Neuronal stem cell (in vitro differentiated cells): Measurements from ENCODE around the gene RTEL1.

Experiments
- DNase-seq: peaks from one replicate; pipeline ENCODE4 v3.0.0-alpha.2; 2013; ENCODE audit warnings: low spot score
- H2AFZ ChIP-seq: one replicate; pipeline ENCODE4 v1.6.1; 2013; ENCODE audit warnings: mild to moderate bottlenecking, low read length, inconsistent platforms
- H2AK5ac ChIP-seq: 2 replicates; pipeline ENCODE4 v1.6.1; 2013; ENCODE audit warnings: low read depth, mild to moderate bottlenecking, inconsistent platforms, low read length, moderate library complexity, mixed read lengths
- H2BK120ac ChIP-seq: 2 replicates; pipeline ENCODE4 v1.6.1; 2013; ENCODE audit warnings: low read depth, mild to moderate bottlenecking, inconsistent platforms, low read length, moderate library complexity, mixed read lengths
- H2BK12ac ChIP-seq: one replicate; pipeline ENCODE4 v1.6.1; 2013; ENCODE audit warnings: low read length, inconsistent platforms
- H2BK15ac ChIP-seq: 2 replicates; pipeline ENCODE4 v1.6.1; 2013; ENCODE audit warnings: mild to moderate bottlenecking, low read length, inconsistent platforms, mixed read lengths
- H2BK5ac ChIP-seq: one replicate; pipeline ENCODE4 v1.6.1; 2013; ENCODE audit warnings: inconsistent platforms, mild to moderate bottlenecking, low read length, moderate library complexity
- H3K14ac ChIP-seq: one replicate; pipeline ENCODE4 v1.6.1; 2013; ENCODE audit warnings: low read length, inconsistent platforms
- H3K18ac ChIP-seq: 2 replicates; pipeline ENCODE4 v1.6.1; 2013; ENCODE audit warnings: low read length, inconsistent platforms
- H3K23ac ChIP-seq: 2 replicates; pipeline ENCODE4 v1.6.1; 2013; ENCODE audit warnings: low read depth, mild to moderate bottlenecking, mixed read lengths, low read length, inconsistent platforms; ENCODE audit not compliant: poor library complexity
- H3K27ac ChIP-seq: replicated peaks from 3 replicates; pipeline ENCODE4 v1.5.1; 2013; ENCODE audit warnings: low read length, inconsistent platforms
- H3K27me3 ChIP-seq, 3 experiments: 2 replicates each; pipeline ENCODE4 v1.6.1; 2013; ENCODE audit warnings: low read length in 3 of 3, mild to moderate bottlenecking in 2 of 3, inconsistent platforms in 1 of 3, low read depth in 1 of 3, mixed read lengths in 1 of 3, moderate library complexity in 1 of 3; ENCODE audit not compliant: control insufficient read depth in 3 of 3, insufficient read depth in 3 of 3
- H3K36me3 ChIP-seq, 2 donors: replicated peaks in 1 of 2; 2 replicates each; pipeline ENCODE4 v1.6.1; 2013; ENCODE audit warnings: low read length in 2 of 2; ENCODE audit not compliant: control insufficient read depth in 2 of 2, insufficient read depth in 2 of 2
- H3K4ac ChIP-seq: 2 replicates; pipeline ENCODE4 v1.6.1; 2013; ENCODE audit warnings: inconsistent platforms, mild to moderate bottlenecking, low read length, moderate library complexity
- H3K4me1 ChIP-seq, 2 donors: 1 replicate in 1 of 2; 2 replicates in 1 of 2; pipeline ENCODE4 v1.6.1; 2013; ENCODE audit warnings: low read length in 2 of 2, low read depth in 1 of 2; ENCODE audit not compliant: control insufficient read depth in 2 of 2, insufficient read depth in 1 of 2
- H3K4me2 ChIP-seq: one replicate; pipeline ENCODE4 v1.6.1; 2013; ENCODE audit warnings: mild to moderate bottlenecking, low read length, inconsistent platforms; ENCODE audit not compliant: insufficient read depth, poor library complexity, severe bottlenecking
- H3K4me3 ChIP-seq, 2 donors: 2 replicates each; pipeline ENCODE4 v1.5.1; 2013; ENCODE audit warnings: low read length in 2 of 2, mild to moderate bottlenecking in 2 of 2, inconsistent platforms in 1 of 2, moderate library complexity in 1 of 2
- H3K79me1 ChIP-seq: one replicate; pipeline ENCODE4 v1.6.1; 2013; ENCODE audit warnings: low read depth, mild to moderate bottlenecking, inconsistent platforms, low read length, moderate library complexity
- H3K9ac ChIP-seq: one replicate; pipeline ENCODE4 v1.6.1; 2013; ENCODE audit warnings: mild to moderate bottlenecking, low read depth, low read length, inconsistent platforms; ENCODE audit not compliant: poor library complexity
- H3K9me3 ChIP-seq, 2 donors: replicated peaks in 1 of 2; 2 replicates each; pipeline versions ENCODE3 to v1.6.1; 2013; ENCODE audit warnings: low read length in 2 of 2, mild to moderate bottlenecking in 2 of 2, inconsistent platforms in 1 of 2, low read depth in 1 of 2, mixed read lengths in 1 of 2, moderate library complexity in 1 of 2; ENCODE audit not compliant: control insufficient read depth in 2 of 2, insufficient read depth in 1 of 2
- H4K8ac ChIP-seq: one replicate; pipeline ENCODE4 v1.6.1; 2013; ENCODE audit warnings: low read depth, mild to moderate bottlenecking, inconsistent platforms, low read length, moderate library complexity
- H4K91ac ChIP-seq: one replicate; pipeline ENCODE4 v1.6.1; 2013; ENCODE audit warnings: low read length, low read depth, mild to moderate bottlenecking, inconsistent platforms; ENCODE audit not compliant: poor library complexity
- whole genome bisulfite sequencing, 2 donors: extraction: QIAGEN DNeasy Blood & Tissue Kit; methylation state at CpG; one replicate each; pipeline ENCODE4 v1.1.7; 2013; ENCODE audit warnings: missing lambda C conversion rate in 2 of 2, mixed read lengths in 1 of 2; ENCODE audit not compliant: insufficient read length in 2 of 2, insufficient replicate concordance in 1 of 2; ENCODE audit errors: extremely low coverage in 2 of 2; 5-methylcytosine and 5-hydroxymethylcytosine counted together

RTEL1 gene

GRCh38 chr20:63698739-63699465 is 40.8 kb downstream of the RTEL1 start:
- Histone ChIP-seq H2BK5ac (no peak overlapping the region), H2BK12ac (no peak overlapping the region), H3K4me2 (no peak overlapping the region), H3K4ac (no peak overlapping the region), H2BK120ac (no peak overlapping the region), H3K27ac (no peak overlapping the region), H3K27me3 (no peaks in the 10 kb centered on the region), H2AK5ac (peak overlapping the region; percentile 56), H3K79me1 (peaks cover 6% of the 10 kb centered on the region), H4K8ac (no peak overlapping the region), H3K14ac (no peak overlapping the region), H3K9me3 (no peaks in the 10 kb centered on the region), H3K18ac (peak overlapping the region; percentile 28), H2AFZ (no peak overlapping the region), H3K4me3 (no peak overlapping the region), H3K9ac (peak overlapping the region; percentile 63), H2BK15ac (no peak overlapping the region), H4K91ac (no peak overlapping the region), H3K23ac (peak overlapping the region; percentile 22), H3K4me1 (peaks cover 7 to 14% of the 10 kb centered on the region in 2 donors), H3K36me3 (peaks cover under 1 to 47% of the 10 kb centered on the region in 2 donors)
- no CpG with 5 or more reads among the region's 19 CpGs for WGBS, 2 donors
- DNase-seq, result no peak

DNA sequence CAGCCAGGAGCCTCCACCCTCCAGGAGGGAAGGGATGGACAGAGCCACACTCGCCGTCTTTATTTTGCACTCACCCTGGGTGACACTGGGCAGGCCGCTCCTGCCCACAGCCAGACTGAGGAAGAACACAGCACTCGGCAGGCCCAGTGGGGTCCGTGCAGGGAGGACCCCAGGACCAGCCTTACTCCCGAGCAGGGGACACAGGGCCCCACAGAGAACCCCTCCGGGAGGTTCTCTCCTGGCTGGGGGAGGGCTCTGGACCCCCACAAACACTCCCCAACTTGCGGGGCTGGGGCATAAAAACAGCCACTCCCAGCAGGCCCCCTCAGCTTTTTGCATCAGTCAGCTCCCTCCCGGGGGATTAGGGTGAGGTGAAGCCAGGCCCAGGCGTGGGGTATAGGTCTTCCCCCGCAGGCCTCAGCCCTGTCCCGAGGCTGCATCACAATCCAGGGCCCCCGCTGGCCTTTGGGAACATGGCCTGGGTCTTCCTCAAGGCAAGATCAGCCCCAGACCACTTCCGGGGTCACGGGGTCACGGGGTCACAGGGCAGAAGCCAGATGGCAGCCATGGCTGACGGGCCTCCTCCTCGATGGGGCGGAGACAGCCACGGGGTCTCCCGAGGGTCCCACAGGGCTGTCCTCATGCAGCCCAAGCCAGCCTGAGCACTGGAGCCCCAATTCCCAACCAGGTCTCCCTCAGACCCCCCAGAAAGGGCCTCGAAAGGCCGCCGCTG is 41.5 kb downstream of the RTEL1 start:
- H3K9me3 ChIP-seq, result no peaks in the 10 kb centered on the region
- no peak overlapping the region for H3K4me3 ChIP-seq
- H4K8ac ChIP-seq, result no peak overlapping the region
- no peak overlapping the region for H3K4me2 ChIP-seq
- no peak overlapping the region for H2BK15ac ChIP-seq
- H3K4ac ChIP-seq, result no peak overlapping the region
- no peak overlapping the region for H2AFZ ChIP-seq
- H3K4me1 ChIP-seq, result peaks cover 7 to 14% of the 10 kb centered on the region in 2 donors
- H3K27ac ChIP-seq, result no peak overlapping the region
- H3K9ac ChIP-seq, result peak overlapping the region; percentile 77
- no peak overlapping the region for H2BK120ac ChIP-seq
- no peaks in the 10 kb centered on the region for H3K27me3 ChIP-seq
- peak overlapping the region; percentile 22 for H3K23ac ChIP-seq
- H4K91ac ChIP-seq, result no peak overlapping the region
- no peak overlapping the region for H3K14ac ChIP-seq
- peaks cover 7 to 47% of the 10 kb centered on the region in 2 donors for H3K36me3 ChIP-seq
- no peak overlapping the region for H3K18ac ChIP-seq
- H2AK5ac ChIP-seq, result peak overlapping the region; percentile 56
- H2BK12ac ChIP-seq, result no peak overlapping the region
- no peak for DNase-seq
- no CpG with 5 or more reads among the region's 24 CpGs for WGBS, 2 donors
- H2BK5ac ChIP-seq, result no peak overlapping the region
- peaks cover 8% of the 10 kb centered on the region for H3K79me1 ChIP-seq

DNA sequence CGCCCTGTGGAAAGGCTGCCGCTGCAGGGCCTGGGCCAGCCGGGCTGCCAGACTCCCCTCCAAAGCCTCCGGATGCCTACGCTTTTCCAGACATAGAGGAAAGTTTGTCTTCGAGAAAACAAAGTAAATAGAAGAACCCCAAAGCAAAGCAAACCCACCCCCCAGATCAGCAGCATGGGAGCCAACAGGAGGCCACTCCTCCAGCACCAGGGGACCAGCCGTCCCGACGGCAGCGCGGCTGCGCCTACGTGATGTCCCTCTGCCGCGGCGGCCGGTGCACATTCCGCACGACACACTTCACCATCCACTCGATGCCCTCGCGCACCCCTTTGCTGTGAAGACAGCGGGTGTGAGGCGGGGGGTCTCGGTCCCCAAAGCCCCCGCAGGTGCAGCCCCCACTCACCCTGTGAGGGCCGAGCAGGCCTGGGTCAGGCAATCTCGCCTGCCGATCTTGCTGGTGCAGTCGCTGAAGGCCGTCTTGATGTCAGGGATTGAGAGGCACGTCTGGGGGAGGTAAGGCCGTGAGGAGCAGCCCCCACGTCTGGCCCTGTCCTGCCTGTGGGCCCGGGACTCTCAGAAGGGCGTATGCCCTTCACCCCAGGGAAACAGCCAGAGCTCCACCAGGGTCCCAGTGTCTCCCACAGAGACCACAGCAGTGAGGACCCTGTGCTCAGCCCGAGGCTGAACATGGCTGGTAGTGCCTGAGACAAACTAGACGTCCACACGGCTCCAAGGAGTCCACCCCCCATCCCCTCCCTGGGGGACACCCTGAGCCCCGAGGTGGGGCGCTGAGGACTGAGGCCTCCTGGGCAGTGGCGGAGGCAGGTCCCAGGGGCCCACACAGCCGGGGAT is 42.3 kb downstream of the RTEL1 start:
- Histone ChIP-seq H2AFZ (no peak overlapping the region), H4K91ac (no peak overlapping the region), H3K4me2 (no peak overlapping the region), H2BK5ac (peak overlapping the region; percentile 13), H2BK120ac (no peak overlapping the region), H3K27ac (no peak overlapping the region), H3K4me1 (peaks cover 7 to 14% of the 10 kb centered on the region in 2 donors), H3K4me3 (no peak overlapping the region), H3K4ac (no peak overlapping the region), H2AK5ac (no peak overlapping the region), H2BK12ac (no peak overlapping the region), H4K8ac (no peak overlapping the region), H3K9me3 (no peaks in the 10 kb centered on the region), H3K9ac (no peak overlapping the region), H2BK15ac (no peak overlapping the region), H3K79me1 (peaks cover 11% of the 10 kb centered on the region), H3K23ac (peak overlapping the region; percentile 55), H3K36me3 (peaks cover 14 to 48% of the 10 kb centered on the region in 2 donors), H3K14ac (no peak overlapping the region), H3K27me3 (no peaks in the 10 kb centered on the region), H3K18ac (no peak overlapping the region)
- no CpG with 5 or more reads among the region's 43 CpGs for WGBS, 2 donors
- DNase-seq, result no peak

DNA sequence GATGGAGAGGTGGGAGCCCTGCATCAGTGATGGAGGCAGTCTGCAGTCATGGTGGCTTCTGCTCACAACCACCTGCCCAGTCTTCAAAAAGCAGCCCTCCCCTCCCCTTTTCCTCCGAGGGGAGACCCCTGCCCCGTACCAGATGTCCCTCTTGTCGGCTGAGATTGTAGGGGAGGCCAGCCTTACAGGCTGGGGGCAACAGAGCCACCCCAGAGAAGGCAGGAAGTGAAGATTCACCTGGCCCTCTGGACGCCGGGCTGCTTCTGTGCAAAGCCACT is 42.9 kb downstream of the RTEL1 start:
- Histone ChIP-seq H3K9ac (no peak overlapping the region), H4K8ac (no peak overlapping the region), H2BK5ac (no peak overlapping the region), H3K4ac (no peak overlapping the region), H2BK12ac (no peak overlapping the region), H3K27ac (no peak overlapping the region), H2BK15ac (no peak overlapping the region), H3K23ac (no peak overlapping the region), H2AFZ (no peak overlapping the region), H3K4me2 (no peak overlapping the region), H2AK5ac (no peak overlapping the region), H3K4me3 (no peak overlapping the region), H3K9me3 (no peaks in the 10 kb centered on the region), H4K91ac (no peak overlapping the region), H3K36me3 (peaks cover 20 to 48% of the 10 kb centered on the region in 2 donors), H3K4me1 (peaks cover 7 to 13% of the 10 kb centered on the region in 2 donors), H3K27me3 (no peaks in the 10 kb centered on the region), H3K14ac (no peak overlapping the region), H2BK120ac (no peak overlapping the region), H3K18ac (no peak overlapping the region), H3K79me1 (peaks cover 11% of the 10 kb centered on the region)
- no CpG with 5 or more reads among the region's 5 CpGs for WGBS, 2 donors
- DNase-seq, result no peak
